Measurements from ENCODE around the gene SUCLG2. TPM values are rescaled to one million over a fixed set of nuclear protein-coding genes. Genes with fewer than 3 reads are reported as not detected.

Gene SUCLG2
- total RNA-seq, 4 donors from 2014 or later: 29.5 to 40.2 (median 35.7) TPM

DNA sequence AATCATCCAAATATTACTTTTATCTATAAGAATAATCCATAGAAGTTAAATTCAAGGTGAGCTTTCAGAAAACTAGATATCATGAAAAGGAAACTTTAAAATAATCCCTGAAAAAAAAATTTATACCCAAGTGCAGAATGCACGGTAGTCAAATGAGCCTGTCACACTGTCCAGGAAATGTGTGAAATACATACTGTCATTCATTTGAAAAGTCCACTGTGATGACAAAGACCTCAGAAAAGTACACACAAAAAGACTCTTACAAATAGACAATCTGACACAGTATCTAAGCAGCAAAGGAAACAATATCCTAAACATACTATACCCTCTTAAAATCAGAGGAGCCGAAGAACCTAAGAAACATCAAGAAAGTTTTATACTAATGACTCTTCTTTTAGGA lies 29.7 kb downstream of the SUCLG2 start:
- Histone ChIP-seq H3K4me3 (no peak overlapping the region), H3K36me3 (peaks cover 14% of the 10 kb centered on the region), H3K27ac (no peak overlapping the region), H3K4me1 (no peaks in the 10 kb centered on the region), H3K9me3 (no peaks in the 10 kb centered on the region), H3K27me3 (no peaks in the 10 kb centered on the region)
- TF ChIP-seq CTCF (IDR thresholded peaks at IDR 0.05): no peak
- no peak for DNase-seq (ENCODE audit: low spot score in 2 of 2)
- WGBS: 91% methylated on average over 2 of the region's 2 CpGs

DNA sequence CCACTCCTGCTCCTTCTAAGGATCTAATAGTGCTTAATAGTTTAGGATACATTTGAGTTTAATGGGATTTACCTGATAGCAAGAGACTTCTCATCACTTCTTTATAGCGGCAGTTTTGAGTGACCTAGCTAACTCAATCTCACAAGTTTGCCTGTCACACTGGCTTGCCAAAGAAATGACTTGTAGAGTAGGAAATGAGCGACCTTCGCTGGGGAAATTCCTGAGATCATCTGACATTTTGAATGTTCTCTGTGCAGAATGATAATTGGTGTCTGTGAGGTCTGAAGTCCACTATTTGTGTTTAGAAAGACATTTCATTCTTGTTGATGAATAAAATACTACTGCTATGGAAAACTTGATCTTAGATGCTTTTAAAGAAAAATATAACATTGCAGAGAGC lies 30.3 kb downstream of the SUCLG2 start:
- Histone ChIP-seq H3K4me1 (no peaks in the 10 kb centered on the region), H3K27me3 (no peaks in the 10 kb centered on the region), H3K36me3 (peaks cover 20% of the 10 kb centered on the region), H3K4me3 (no peak overlapping the region), H3K27ac (no peak overlapping the region), H3K9me3 (no peaks in the 10 kb centered on the region)
- no peak for TF ChIP-seq EP300 (IDR thresholded peaks at IDR 0.05)
- no peak for TF ChIP-seq CTCF (IDR thresholded peaks at IDR 0.05)
- no peak for TF ChIP-seq POLR2A (IDR thresholded peaks at IDR 0.05)
- no peak for TF ChIP-seq POLR2AphosphoS5 (IDR thresholded peaks at IDR 0.05)
- 85% methylated on average over 3 of the region's 3 CpGs for WGBS
- DNase-seq (ENCODE audit: low spot score in 2 of 2): no peak

DNA sequence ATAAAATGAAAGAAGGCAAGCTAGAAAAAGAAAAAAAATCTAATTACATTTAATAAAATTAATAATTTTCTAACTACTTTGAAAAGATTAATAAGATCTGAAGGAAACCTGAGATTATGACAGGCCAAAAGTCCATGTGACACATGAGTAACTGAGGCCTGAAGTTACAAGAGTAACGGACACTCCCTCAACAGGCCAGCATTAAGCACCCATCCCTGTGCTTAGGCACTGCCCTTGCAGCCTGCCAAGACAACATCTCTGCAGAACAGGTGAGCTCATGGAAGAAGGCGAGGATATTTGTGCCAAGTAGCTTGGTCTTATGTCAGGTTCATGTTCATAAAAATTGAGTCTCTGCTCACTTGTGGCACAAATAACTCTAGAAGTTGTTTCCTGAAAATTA lies 31.8 kb downstream of the SUCLG2 start:
- no peaks in the 10 kb centered on the region for H3K27me3 ChIP-seq
- 95% methylated on average over 2 of the region's 2 CpGs for WGBS
- peaks cover 20% of the 10 kb centered on the region for H3K36me3 ChIP-seq
- no peaks in the 10 kb centered on the region for H3K4me1 ChIP-seq
- no peaks in the 10 kb centered on the region for H3K9me3 ChIP-seq
- TF ChIP-seq POLR2A (IDR thresholded peaks at IDR 0.05) (no peak), POLR2AphosphoS5 (IDR thresholded peaks at IDR 0.05) (no peak), CTCF (IDR thresholded peaks at IDR 0.05) (no peak), EP300 (IDR thresholded peaks at IDR 0.05) (no peak)
- H3K27ac ChIP-seq: no peak overlapping the region
- no peak overlapping the region for H3K4me3 ChIP-seq
- no peak for DNase-seq (ENCODE audit: low spot score in 2 of 2)

- WGBS: 67% methylated on average over 1 of the region's 1 CpG
Observed at GRCh38 chr3:67620869-67621268, 33.5 kb downstream of the SUCLG2 start.

GRCh38 chr3:67619991-67620390 lies 34.4 kb downstream of the SUCLG2 start:
- no peak for DNase-seq (ENCODE audit: low spot score in 2 of 2)
- 81% methylated on average over 3 of the region's 3 CpGs for WGBS
- Histone ChIP-seq H3K36me3 (peaks cover 29% of the 10 kb centered on the region), H3K4me3 (no peak overlapping the region), H3K9me3 (no peaks in the 10 kb centered on the region), H3K27ac (no peak overlapping the region), H3K27me3 (no peaks in the 10 kb centered on the region), H3K4me1 (no peaks in the 10 kb centered on the region)
- TF ChIP-seq CTCF (IDR thresholded peaks at IDR 0.05) (no peak), EP300 (IDR thresholded peaks at IDR 0.05) (no peak), POLR2A (IDR thresholded peaks at IDR 0.05) (no peak), POLR2AphosphoS5 (IDR thresholded peaks at IDR 0.05) (no peak)

More at GRCh38 chr3:67620869-67621268, 33.5 kb downstream of the SUCLG2 start:
- Histone ChIP-seq H3K27ac (no peak overlapping the region), H3K9me3 (no peaks in the 10 kb centered on the region), H3K36me3 (peaks cover 29% of the 10 kb centered on the region), H3K4me1 (no peaks in the 10 kb centered on the region), H3K27me3 (no peaks in the 10 kb centered on the region), H3K4me3 (no peak overlapping the region)
- TF ChIP-seq CTCF (IDR thresholded peaks at IDR 0.05) (no peak), POLR2A (IDR thresholded peaks at IDR 0.05) (no peak), POLR2AphosphoS5 (IDR thresholded peaks at IDR 0.05) (no peak), EP300 (IDR thresholded peaks at IDR 0.05) (no peak)
- no peak for DNase-seq (ENCODE audit: low spot score in 2 of 2)
